ENCODE measurements around the gene HMBS.

DNA sequence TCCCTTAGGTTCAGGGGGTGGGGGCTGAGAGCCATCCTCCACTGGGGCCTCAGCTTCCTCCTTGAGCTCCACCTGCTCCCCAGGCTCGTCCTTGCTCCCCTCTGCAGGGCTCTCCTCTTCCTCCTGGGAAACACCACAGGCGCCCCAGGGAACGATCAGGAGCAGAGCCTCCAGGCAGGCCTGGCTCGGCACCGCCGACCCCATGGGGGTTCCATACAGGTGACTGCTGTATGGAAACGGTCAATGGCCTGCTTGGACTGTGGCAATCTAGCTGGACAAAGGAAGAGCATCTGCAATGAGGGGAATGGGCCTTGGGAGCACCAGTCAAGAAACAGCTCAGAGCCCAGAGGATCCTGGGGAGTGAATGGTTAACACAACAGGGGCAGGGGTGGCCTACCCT, 35.6 kb upstream of the HMBS start:
- TF ChIP-seq, protein P1, sequence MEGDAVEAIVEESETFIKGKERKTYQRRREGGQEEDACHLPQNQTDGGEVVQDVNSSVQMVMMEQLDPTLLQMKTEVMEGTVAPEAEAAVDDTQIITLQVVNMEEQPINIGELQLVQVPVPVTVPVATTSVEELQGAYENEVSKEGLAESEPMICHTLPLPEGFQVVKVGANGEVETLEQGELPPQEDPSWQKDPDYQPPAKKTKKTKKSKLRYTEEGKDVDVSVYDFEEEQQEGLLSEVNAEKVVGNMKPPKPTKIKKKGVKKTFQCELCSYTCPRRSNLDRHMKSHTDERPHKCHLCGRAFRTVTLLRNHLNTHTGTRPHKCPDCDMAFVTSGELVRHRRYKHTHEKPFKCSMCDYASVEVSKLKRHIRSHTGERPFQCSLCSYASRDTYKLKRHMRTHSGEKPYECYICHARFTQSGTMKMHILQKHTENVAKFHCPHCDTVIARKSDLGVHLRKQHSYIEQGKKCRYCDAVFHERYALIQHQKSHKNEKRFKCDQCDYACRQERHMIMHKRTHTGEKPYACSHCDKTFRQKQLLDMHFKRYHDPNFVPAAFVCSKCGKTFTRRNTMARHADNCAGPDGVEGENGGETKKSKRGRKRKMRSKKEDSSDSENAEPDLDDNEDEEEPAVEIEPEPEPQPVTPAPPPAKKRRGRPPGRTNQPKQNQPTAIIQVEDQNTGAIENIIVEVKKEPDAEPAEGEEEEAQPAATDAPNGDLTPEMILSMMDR (IDR thresholded peaks at IDR 0.05) = no peak
- no peak for TF ChIP-seq POLR2A (IDR thresholded peaks at IDR 0.05)
